SKM-1 treated with dmso at 0.1 percent for 144 hours (cell line): ENCODE measurements around the gene RBMS1.

Experiments used
- DNase-seq: peaks from one replicate; lab custom pipeline; 2025; ENCODE audit not compliant: unreplicated experiment; lab: John Stamatoyannopoulos, UW

The RBMS1 gene

DNA sequence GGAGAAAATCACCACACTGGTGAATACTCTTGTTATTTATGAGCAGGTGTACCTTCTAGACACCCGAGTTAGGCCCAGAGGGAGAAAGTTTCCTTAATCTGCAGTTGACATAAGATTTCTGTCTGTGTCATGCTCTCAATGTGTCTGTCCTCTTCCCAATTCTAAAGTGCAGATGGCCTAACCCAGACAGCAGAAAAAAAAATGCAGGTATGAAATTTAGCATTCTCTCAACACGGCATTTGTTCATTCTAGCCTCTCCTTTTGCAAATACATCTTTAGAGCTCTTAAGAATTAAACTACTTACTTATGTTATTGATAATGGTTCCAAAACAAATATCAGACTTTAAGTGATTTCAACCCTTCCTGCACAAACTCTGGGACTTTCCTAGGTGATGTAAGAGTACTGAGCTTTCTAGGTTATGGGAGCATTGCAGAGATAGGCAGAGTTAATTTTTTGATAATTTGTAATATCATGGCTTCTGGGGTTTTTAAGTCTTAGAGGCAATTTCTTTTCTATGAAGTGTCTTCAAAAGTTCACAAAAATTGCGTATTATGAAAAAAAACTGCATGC is 260.6 kb downstream of the RBMS1 start:
- no peak for DNase-seq

DNA sequence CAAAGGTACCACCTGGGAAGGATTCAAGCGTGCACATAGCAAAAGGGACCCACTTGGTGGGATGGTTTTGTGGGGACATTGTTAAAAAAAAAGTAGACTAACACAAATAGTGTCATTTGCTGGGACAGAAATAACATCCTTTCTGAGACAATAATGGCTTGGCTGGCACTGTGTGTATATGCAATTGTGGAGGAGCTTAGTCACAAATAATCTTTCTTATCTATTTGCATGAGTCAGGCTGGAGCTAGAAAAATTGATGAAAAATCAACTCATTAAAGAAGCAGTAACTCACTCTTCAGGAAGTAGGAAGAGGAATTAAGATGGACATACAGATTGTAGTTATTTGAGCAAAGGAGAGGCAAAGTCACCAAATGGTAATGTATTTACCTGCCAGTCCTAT is 264.0 kb downstream of the RBMS1 start:
- DNase-seq: no peak

GRCh38 chr2:160228141-160228917 is 265.3 kb downstream of the RBMS1 start:
- DNase-seq: no peak

- no peak for DNase-seq
Observed at GRCh38 chr2:160227293-160227915, 266.2 kb downstream of the RBMS1 start.

DNA sequence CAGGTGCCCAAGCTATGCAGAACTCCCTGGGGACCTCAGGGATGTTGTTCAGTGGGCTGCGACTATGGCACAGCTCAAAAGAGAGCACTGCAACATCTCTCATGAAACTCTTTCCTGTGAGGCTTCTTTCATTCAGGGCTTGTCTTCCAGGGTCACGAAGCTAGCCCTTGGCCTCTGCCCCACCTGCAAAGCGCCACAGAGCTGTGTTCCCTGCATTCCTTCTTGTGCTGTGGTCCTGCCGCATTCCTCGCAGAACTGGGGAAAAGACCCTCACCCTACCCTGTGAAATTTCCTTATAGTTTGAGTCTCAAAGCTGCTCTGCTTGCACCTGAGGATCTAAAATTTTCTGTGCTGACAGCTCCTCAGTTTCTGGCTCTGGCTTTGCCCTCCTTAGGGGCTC is 267.2 kb downstream of the RBMS1 start:
- no peak for DNase-seq

- DNase-seq: no peak
Observed at GRCh38 chr2:160225722-160226121, 267.9 kb downstream of the RBMS1 start.

DNA sequence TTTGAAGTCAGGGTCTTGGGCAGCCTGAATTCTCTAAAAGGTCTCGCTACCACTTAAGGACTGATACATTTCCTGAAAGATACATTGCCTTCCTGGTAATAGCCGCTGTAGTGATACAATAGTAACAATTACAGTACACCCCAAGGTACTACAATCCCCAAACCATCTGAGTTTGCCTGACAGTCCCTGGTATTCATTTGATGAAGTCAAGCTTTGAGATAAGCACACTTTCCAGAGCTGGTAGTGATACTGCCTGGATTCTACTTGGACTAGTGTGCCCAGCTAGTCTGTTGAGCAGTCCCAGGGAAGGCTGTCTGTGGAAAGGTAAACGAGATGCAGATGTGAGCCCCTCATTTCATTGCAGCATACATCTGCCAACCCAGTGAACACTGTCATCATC is 269.1 kb downstream of the RBMS1 start:
- DNase-seq: no peak

DNA sequence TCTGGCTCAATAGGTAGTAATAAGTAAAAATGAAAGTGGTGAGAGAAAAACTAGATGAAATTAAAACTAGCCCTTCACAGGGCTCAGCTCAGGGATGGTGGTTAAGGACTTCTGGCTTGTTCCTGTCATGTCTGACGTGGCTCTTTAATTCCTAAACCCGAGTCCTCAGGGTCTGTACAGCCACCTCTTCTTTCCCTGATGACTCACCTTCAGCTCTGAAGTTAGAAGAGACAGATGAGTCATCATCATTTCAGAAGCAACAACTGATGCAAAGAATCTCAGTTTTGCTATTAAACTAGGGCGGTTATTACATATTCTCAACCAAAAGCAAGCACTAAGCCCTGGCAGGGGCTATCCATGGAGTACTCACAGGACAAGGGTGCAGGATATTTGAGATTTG is 269.5 kb downstream of the RBMS1 start:
- no peak for DNase-seq

GRCh38 chr2:160223560-160223959 is 270.0 kb downstream of the RBMS1 start:
- no peak for DNase-seq

DNA sequence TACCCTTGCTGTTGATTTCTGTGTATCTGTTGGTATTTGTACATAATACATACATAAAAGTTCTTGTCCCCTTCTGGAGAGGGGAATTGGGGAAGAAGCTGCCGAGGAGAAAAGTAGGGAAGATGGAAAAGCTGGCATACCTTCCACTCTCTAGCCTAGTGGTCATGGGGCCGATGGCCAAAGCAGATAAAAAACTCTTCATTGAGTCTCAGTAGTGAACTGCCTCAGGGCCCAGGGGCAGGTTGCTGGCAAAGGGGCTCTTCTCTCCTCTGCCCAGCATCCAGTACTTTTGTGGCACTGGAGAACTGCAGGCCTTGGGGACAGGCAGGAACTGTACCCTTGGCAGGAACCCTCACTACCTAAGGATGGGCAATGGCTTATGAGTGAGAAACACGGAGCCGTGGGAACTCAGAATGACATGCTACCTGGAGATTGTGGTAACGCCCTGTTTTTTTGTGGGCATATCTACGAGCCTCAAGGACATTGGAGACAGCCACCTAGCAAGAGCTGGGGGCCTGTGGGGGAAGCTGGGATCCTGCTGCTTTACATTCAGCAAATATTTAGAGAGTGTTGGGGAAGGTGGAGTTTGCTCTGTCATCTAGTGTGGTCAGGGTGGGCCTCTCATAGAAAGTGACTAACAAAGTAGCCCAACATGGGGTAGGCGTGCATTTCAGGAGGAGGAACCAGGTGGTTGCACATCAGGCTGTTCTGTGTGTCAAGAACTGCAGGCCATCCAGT is 270.9 kb downstream of the RBMS1 start:
- no peak for DNase-seq
